ENCODE data around the gene DNAH10. TPM values are rescaled to one million over a fixed set of nuclear protein-coding genes. Genes with fewer than 3 reads are reported as not detected.

DNAH10 gene
- total RNA-seq, 1 donor from 2014 or later = 1.0 TPM

DNA sequence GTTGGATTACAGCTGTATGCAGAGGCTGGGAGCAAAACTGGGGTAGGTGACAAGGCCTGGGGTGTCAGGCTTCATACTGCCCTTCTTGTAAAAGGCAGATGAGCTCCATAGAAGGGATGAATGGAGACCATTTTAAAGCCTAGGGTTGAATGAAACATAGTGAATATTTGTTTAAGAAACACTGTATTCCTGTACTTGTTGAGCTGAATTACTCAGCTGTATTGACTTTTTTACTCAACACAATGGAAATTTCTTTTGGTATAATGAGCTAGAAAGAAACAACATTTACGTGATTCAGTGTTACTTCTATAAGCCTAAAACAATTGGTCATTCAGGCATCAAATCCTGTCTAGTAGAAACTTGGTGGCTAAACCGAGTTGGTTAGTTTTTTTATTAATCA, 35.9 kb upstream of the DNAH10 start:
- Mint-ChIP-seq H3K4me3 (ENCODE audit: low read depth) (no peak overlapping the region), H3K4me1 (ENCODE audit: low read depth) (peaks cover 8% of the 10 kb centered on the region), H3K27ac (no peak overlapping the region), H3K27me3 (no peaks in the 10 kb centered on the region), H3K36me3 (ENCODE audit: insufficient read depth) (peaks cover 30% of the 10 kb centered on the region), H3K9me3 (ENCODE audit: low read depth) (no peaks in the 10 kb centered on the region)
- TF ChIP-seq, protein P1, sequence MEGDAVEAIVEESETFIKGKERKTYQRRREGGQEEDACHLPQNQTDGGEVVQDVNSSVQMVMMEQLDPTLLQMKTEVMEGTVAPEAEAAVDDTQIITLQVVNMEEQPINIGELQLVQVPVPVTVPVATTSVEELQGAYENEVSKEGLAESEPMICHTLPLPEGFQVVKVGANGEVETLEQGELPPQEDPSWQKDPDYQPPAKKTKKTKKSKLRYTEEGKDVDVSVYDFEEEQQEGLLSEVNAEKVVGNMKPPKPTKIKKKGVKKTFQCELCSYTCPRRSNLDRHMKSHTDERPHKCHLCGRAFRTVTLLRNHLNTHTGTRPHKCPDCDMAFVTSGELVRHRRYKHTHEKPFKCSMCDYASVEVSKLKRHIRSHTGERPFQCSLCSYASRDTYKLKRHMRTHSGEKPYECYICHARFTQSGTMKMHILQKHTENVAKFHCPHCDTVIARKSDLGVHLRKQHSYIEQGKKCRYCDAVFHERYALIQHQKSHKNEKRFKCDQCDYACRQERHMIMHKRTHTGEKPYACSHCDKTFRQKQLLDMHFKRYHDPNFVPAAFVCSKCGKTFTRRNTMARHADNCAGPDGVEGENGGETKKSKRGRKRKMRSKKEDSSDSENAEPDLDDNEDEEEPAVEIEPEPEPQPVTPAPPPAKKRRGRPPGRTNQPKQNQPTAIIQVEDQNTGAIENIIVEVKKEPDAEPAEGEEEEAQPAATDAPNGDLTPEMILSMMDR (IDR thresholded peaks at IDR 0.05; ENCODE audit: unreplicated experiment) = no peak
- no peak for DNase-seq (ENCODE audit: low spot score, unreplicated experiment)

DNA sequence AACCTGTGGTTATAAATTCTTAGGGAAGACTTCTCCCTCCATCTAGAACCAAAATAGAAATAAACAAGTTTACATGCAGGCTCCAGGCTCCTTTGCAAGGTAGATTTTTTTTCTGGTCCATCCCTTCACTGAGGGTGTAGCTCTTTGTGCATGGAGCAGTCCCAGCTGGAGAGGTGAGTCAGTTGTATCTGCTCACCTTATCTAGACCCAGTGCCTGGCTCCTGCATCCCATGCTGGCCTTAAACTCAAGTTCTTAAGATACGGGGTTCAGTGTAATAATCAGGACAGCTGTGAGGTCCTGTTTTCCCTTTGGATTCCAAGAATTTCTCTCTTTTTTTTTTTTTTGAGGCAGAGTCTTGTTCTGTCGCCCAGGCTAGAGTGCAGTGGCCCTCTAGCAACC, 35.1 kb upstream of the DNAH10 start:
- Mint-ChIP-seq H3K36me3 (ENCODE audit: insufficient read depth) (peaks cover 33% of the 10 kb centered on the region), H3K27ac (no peak overlapping the region), H3K4me3 (ENCODE audit: low read depth) (no peak overlapping the region), H3K4me1 (ENCODE audit: low read depth) (peaks cover 6% of the 10 kb centered on the region), H3K27me3 (no peaks in the 10 kb centered on the region), H3K9me3 (ENCODE audit: low read depth) (no peaks in the 10 kb centered on the region)
- no peak for DNase-seq (ENCODE audit: low spot score, unreplicated experiment)
- TF ChIP-seq, protein P1 (IDR thresholded peaks at IDR 0.05; ENCODE audit: unreplicated experiment) = no peak

GRCh38 chr12:123727878-123728277, 34.2 kb upstream of the DNAH10 start:
- TF ChIP-seq, protein P1 (IDR thresholded peaks at IDR 0.05; ENCODE audit: unreplicated experiment) = no peak
- no peak for DNase-seq (ENCODE audit: low spot score, unreplicated experiment)
- Mint-ChIP-seq H3K27me3 (no peaks in the 10 kb centered on the region), H3K27ac (no peak overlapping the region), H3K4me1 (ENCODE audit: low read depth) (peaks cover under 1% of the 10 kb centered on the region), H3K9me3 (ENCODE audit: low read depth) (no peaks in the 10 kb centered on the region), H3K4me3 (ENCODE audit: low read depth) (no peak overlapping the region), H3K36me3 (ENCODE audit: insufficient read depth) (peaks cover 33% of the 10 kb centered on the region)

DNA sequence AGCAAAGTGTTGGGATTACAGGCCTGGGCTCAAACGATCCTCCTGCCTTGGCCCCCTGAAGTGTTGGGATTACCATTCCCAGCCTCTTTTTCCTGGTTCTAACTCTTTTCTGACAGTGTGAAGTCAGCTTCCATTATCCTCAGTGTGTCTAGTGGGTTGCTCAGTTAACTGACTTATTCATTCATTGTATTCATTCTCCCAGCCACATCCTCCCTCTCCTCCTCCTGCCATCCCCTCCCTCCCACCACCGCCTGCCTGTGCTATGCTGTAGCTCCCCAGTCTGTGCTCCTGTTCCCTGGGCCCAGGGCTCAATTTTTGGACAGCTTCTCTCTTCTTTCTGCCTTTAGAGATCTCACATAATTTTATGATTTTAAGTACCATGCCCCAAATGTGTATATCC, 30.5 kb upstream of the DNAH10 start:
- Mint-ChIP-seq H3K4me1 (ENCODE audit: low read depth) (no peaks in the 10 kb centered on the region), H3K4me3 (ENCODE audit: low read depth) (no peak overlapping the region), H3K9me3 (ENCODE audit: low read depth) (no peaks in the 10 kb centered on the region), H3K27ac (no peak overlapping the region), H3K36me3 (ENCODE audit: insufficient read depth) (peaks cover 43% of the 10 kb centered on the region), H3K27me3 (no peaks in the 10 kb centered on the region)
- no peak for DNase-seq (ENCODE audit: low spot score, unreplicated experiment)
- TF ChIP-seq, protein P1 (IDR thresholded peaks at IDR 0.05; ENCODE audit: unreplicated experiment) = no peak

- H3K4me1 Mint-ChIP-seq (ENCODE audit: low read depth) = no peaks in the 10 kb centered on the region
- TF ChIP-seq, protein P1 (IDR thresholded peaks at IDR 0.05; ENCODE audit: unreplicated experiment) = no peak
- H3K27me3 Mint-ChIP-seq = no peaks in the 10 kb centered on the region
- H3K27ac Mint-ChIP-seq = peak overlapping the region; percentile 51
- no peak overlapping the region for H3K4me3 Mint-ChIP-seq (ENCODE audit: low read depth)
- H3K36me3 Mint-ChIP-seq (ENCODE audit: insufficient read depth) = peaks cover 43% of the 10 kb centered on the region
- H3K9me3 Mint-ChIP-seq (ENCODE audit: low read depth) = no peaks in the 10 kb centered on the region
- no peak for DNase-seq (ENCODE audit: low spot score, unreplicated experiment)
These were observed 29.9 kb upstream of the DNAH10 start for GRCh38 chr12:123732251-123732650.

All from progenitor cell of endocrine pancreas (in vitro differentiated cells).